Activated CD4-positive, alpha-beta T cell treated with anti-CD3 and anti-CD28 coated beads for 4 hours (primary cell): ENCODE results near the gene GNG11.
"Not testable (repeated sequence)": the region's sequence is repeated elsewhere in the genome, so short reads cannot be mapped to it uniquely, and the experiment has no call there.

ENCODE experiments used
- DNase-seq, 2 donors: peaks; one replicate each; pipeline ENCODE4 v3.0.0-alpha.2; 2020

Gene GNG11

GRCh38 chr7:93911661-93912060 lies 9.9 kb upstream of the GNG11 start:
- DNase-seq = not testable (repeated sequence)

- no peak for DNase-seq
These were observed 8.3 kb upstream of the GNG11 start for GRCh38 chr7:93913197-93913596.

- no peak for DNase-seq
These were observed 6.9 kb upstream of the GNG11 start for GRCh38 chr7:93914581-93915066.

GRCh38 chr7:93915206-93915842 lies 6.2 kb upstream of the GNG11 start:
- DNase-seq = not testable (repeated sequence)

- not testable (repeated sequence) for DNase-seq
These were observed 5.6 kb upstream of the GNG11 start for GRCh38 chr7:93915888-93916287.

- not testable (repeated sequence) for DNase-seq
These were observed 5.2 kb upstream of the GNG11 start for GRCh38 chr7:93916315-93916714.

GRCh38 chr7:93920496-93921182 lies 896 bp upstream of the GNG11 start:
- no peak for DNase-seq

- no peak for DNase-seq
These were observed 349 bp upstream of the GNG11 start for GRCh38 chr7:93921186-93921585.

- DNase-seq = no peak
These were observed 1.8 kb downstream of the GNG11 start for GRCh38 chr7:93923296-93923695.

GRCh38 chr7:93923942-93924341 lies 2.4 kb downstream of the GNG11 start:
- no peak for DNase-seq

GRCh38 chr7:93926800-93927199 lies 5.3 kb downstream of the GNG11 start:
- no peak for DNase-seq

- no peak for DNase-seq
These were observed 6.0 kb downstream of the GNG11 start for GRCh38 chr7:93927585-93927984.

- DNase-seq = no peak
These were observed 10.1 kb downstream of the GNG11 start for GRCh38 chr7:93931655-93932054.

GRCh38 chr7:93933156-93933555 lies 11.6 kb downstream of the GNG11 start:
- DNase-seq = no peak

GRCh38 chr7:93935102-93935501 lies 13.6 kb downstream of the GNG11 start:
- no peak for DNase-seq

GRCh38 chr7:93937818-93938217 lies 16.3 kb downstream of the GNG11 start:
- DNase-seq = no peak

- DNase-seq = no peak
These were observed 16.8 kb downstream of the GNG11 start for GRCh38 chr7:93938293-93938692.

- no peak for DNase-seq
These were observed 20.4 kb downstream of the GNG11 start for GRCh38 chr7:93941945-93942344.

GRCh38 chr7:93943816-93944540 lies 22.4 kb downstream of the GNG11 start:
- DNase-seq = no peak

- no peak for DNase-seq
These were observed 23.1 kb downstream of the GNG11 start for GRCh38 chr7:93944673-93945072.

GRCh38 chr7:93945083-93945482 lies 23.5 kb downstream of the GNG11 start:
- DNase-seq = no peak

- no peak for DNase-seq
These were observed 24.4 kb downstream of the GNG11 start for GRCh38 chr7:93945756-93946535.

- no peak for DNase-seq
These were observed 26.6 kb downstream of the GNG11 start for GRCh38 chr7:93948106-93948505.
